Gastrocnemius medialis (tissue), 4 donors: ENCODE results near the gene SYVN1.

Source experiments
- POLR2A ChIP-seq, 2 donors: fragments of 450-650 bp; IDR thresholded peaks; one replicate each; pipeline ENCODE4 v1.6.1; 2017; ENCODE audit warnings: antibody characterized with exemption in 2 of 2, mild to moderate bottlenecking in 2 of 2, moderate library complexity in 2 of 2
- TF ChIP-seq, protein P1 (sequence below), 5 experiments: fragments of 450-650 bp in 3 of 5; fragments of 200-600 bp in 2 of 5; sonication (generic) in 2 of 5; IDR thresholded peaks in 4 of 5; conservative IDR thresholded peaks in 1 of 5; 1 replicate in 4 of 5; 2 replicates in 1 of 5; pipeline ENCODE4 v1.5.1; 2016 to 2019; ENCODE audit warnings: antibody characterized with exemption in 5 of 5, mild to moderate bottlenecking in 3 of 5, moderate library complexity in 3 of 5

DNA sequence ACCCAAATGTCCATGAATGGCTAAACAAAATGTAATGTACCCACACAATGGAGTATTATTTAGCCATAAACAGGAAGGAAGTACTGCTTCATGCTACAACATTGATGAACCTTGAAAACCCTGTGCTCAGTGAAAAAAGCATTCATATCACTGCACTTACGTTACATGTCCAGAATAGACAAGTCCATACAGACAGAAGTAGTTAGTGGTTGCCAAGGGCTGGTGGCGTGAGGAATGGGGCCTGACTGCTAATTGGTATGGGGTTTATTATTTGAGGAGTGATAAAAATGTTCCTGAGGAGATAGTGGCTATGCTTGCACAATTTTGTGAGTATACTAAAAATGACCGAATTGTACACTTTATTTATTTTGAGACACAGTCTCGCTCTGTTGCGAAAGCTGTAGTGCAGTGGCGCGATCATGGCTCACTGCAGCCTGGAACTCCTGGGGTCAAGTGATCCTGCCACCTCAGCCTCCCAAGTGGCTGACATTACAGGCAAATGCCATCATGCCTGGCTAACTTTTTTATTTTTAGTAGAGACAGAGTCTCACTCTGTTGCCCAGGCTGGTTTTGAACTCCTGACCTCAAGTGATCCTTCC, 7.7 kb upstream of the SYVN1 start:
- TF ChIP-seq, protein P1, sequence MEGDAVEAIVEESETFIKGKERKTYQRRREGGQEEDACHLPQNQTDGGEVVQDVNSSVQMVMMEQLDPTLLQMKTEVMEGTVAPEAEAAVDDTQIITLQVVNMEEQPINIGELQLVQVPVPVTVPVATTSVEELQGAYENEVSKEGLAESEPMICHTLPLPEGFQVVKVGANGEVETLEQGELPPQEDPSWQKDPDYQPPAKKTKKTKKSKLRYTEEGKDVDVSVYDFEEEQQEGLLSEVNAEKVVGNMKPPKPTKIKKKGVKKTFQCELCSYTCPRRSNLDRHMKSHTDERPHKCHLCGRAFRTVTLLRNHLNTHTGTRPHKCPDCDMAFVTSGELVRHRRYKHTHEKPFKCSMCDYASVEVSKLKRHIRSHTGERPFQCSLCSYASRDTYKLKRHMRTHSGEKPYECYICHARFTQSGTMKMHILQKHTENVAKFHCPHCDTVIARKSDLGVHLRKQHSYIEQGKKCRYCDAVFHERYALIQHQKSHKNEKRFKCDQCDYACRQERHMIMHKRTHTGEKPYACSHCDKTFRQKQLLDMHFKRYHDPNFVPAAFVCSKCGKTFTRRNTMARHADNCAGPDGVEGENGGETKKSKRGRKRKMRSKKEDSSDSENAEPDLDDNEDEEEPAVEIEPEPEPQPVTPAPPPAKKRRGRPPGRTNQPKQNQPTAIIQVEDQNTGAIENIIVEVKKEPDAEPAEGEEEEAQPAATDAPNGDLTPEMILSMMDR (IDR thresholded peaks at IDR 0.05 in 4 of 5, conservative IDR thresholded peaks at IDR 0.05 in 1 of 5), result no peak
- TF ChIP-seq POLR2A (IDR thresholded peaks at IDR 0.05), result no peak
